Transverse colon (tissue), 4 donors: Measurements from ENCODE around the gene SLC24A3.

Experiments
- POLR2A ChIP-seq: fragments of 450-650 bp; IDR thresholded peaks from one replicate; pipeline ENCODE4 v1.6.1; 2016; ENCODE audit warnings: antibody characterized with exemption, mild to moderate bottlenecking, moderate library complexity
- POLR2AphosphoS5 ChIP-seq, 3 donors: sonication (generic); formaldehyde crosslinking; IDR thresholded peaks; one replicate each; pipeline ENCODE4 v1.6.1; 2016; ENCODE audit warnings: antibody characterized with exemption in 3 of 3
- TF ChIP-seq, protein P1 (sequence below), 5 experiments: fragments of 200-600 bp in 3 of 5; fragments of 450-650 bp in 2 of 5; sonication (generic) in 3 of 5; IDR thresholded peaks; 1 replicate in 2 of 5; 2 replicates in 3 of 5; pipeline ENCODE4 v1.5.1; 2016 to 2017; ENCODE audit warnings: antibody characterized with exemption in 5 of 5, inconsistent platforms in 3 of 5, mild to moderate bottlenecking in 2 of 5, moderate library complexity in 1 of 5

DNA sequence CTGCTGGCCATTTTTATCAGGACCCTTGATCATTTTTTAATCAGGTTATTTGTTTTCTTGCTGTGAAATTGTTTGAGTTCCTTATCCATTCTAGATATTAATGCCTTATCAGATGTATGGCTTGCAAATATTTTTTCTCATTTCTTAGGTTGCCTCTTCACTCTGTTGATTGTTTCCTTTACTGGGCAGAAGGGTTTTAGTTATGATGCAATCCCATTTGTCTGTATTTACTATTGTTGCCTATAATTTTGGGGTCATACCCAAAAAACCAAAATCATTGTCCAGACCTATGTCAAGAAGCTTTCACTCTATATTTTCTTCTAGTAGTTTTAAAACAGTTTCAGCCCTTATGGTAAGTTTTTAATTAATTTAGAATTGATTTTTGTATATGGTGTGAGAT, 172.5 kb downstream of the SLC24A3 start:
- TF ChIP-seq, protein P1, sequence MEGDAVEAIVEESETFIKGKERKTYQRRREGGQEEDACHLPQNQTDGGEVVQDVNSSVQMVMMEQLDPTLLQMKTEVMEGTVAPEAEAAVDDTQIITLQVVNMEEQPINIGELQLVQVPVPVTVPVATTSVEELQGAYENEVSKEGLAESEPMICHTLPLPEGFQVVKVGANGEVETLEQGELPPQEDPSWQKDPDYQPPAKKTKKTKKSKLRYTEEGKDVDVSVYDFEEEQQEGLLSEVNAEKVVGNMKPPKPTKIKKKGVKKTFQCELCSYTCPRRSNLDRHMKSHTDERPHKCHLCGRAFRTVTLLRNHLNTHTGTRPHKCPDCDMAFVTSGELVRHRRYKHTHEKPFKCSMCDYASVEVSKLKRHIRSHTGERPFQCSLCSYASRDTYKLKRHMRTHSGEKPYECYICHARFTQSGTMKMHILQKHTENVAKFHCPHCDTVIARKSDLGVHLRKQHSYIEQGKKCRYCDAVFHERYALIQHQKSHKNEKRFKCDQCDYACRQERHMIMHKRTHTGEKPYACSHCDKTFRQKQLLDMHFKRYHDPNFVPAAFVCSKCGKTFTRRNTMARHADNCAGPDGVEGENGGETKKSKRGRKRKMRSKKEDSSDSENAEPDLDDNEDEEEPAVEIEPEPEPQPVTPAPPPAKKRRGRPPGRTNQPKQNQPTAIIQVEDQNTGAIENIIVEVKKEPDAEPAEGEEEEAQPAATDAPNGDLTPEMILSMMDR (IDR thresholded peaks at IDR 0.05): no peak
- TF ChIP-seq POLR2AphosphoS5 (IDR thresholded peaks at IDR 0.05) (no peak), POLR2A (no peak)
